ENCODE measurements around the gene NOP10.

Gene NOP10

DNA sequence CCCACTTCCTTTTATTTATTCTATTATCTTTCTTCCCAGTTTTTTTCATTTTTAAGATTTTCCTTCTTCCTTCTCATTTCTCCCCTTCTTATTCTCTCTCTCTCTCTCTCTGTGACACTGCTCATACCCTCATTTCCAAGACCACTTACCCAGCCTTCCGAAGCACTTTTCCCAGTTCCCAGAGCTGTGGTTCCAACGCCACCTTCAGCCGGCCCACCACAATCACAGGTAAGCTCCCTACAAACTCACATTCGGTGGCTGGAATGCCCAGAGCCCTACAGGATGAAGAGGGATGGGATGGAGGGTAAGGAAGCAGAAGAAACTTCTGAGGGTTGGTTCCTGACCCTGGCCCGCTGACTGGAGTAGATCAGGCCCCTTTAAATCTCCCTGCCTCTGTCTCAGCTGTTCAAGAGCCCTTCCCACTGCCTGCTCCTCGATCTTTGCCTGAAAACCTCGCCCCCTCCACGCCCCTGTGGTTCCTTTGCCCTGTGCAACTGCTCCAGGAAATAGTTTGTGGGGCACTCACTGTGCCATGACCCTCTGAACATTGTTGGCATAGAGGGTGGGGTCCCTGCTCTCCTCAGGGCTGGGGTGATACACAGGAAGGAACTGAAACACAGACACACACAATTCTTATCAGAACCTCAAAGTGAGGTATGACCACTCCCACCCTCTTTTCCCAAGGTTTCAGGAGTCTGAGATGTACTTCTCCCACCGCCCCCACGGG is 19.3 kb upstream of the NOP10 start:
- TF ChIP-seq, protein P1, sequence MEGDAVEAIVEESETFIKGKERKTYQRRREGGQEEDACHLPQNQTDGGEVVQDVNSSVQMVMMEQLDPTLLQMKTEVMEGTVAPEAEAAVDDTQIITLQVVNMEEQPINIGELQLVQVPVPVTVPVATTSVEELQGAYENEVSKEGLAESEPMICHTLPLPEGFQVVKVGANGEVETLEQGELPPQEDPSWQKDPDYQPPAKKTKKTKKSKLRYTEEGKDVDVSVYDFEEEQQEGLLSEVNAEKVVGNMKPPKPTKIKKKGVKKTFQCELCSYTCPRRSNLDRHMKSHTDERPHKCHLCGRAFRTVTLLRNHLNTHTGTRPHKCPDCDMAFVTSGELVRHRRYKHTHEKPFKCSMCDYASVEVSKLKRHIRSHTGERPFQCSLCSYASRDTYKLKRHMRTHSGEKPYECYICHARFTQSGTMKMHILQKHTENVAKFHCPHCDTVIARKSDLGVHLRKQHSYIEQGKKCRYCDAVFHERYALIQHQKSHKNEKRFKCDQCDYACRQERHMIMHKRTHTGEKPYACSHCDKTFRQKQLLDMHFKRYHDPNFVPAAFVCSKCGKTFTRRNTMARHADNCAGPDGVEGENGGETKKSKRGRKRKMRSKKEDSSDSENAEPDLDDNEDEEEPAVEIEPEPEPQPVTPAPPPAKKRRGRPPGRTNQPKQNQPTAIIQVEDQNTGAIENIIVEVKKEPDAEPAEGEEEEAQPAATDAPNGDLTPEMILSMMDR (IDR thresholded peaks at IDR 0.05): no peak
- no peak overlapping the region for H3K4me3 ChIP-seq
- no peak overlapping the region for H3K27ac ChIP-seq
- DNase-seq (ENCODE audit: low spot score): no peak

DNA sequence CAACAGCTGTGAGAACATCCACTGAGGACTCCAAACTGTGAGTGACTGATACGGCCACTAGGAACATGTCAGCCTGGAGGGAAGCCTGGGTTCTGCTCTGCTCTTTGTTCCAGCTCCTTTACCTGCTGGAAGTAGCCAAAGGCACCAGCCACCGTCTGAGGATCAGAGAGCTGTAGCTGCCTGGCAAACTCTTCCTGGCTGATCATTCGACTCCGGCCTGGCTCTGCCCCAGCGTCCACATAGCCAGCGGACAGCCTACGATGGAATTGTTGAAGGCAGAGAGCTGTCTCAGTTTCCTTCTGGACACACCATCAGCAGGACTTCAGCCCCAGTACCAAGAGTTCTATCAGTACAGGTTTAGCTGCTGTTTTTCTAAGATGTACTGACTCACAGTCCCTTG is 18.3 kb upstream of the NOP10 start:
- Histone ChIP-seq H3K27ac (no peak overlapping the region), H3K4me3 (no peak overlapping the region)
- TF ChIP-seq, protein P1 (IDR thresholded peaks at IDR 0.05): no peak
- DNase-seq (ENCODE audit: low spot score): no peak

DNA sequence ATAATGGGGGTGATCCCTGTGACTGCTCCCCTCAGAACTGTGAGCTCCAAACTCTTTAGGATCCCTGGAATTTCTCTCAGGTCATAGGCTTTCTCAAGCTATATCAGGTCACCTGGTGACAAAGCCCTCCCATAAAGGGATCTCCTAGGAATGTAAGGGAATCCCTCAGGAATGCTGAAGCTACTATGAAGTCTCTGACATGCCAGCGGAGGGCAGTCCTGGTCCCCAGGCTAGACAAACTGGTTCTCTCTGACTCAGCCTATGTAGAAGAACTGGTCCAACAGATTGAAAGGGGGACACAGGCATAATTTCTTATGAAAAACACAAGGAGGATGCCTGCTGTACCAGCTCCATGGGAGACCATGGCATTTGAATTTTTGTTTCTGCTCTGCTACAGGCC is 17.4 kb upstream of the NOP10 start:
- Histone ChIP-seq H3K27ac (no peak overlapping the region), H3K4me3 (no peak overlapping the region)
- DNase-seq (ENCODE audit: low spot score): no peak
- TF ChIP-seq, protein P1 (IDR thresholded peaks at IDR 0.05): no peak

DNA sequence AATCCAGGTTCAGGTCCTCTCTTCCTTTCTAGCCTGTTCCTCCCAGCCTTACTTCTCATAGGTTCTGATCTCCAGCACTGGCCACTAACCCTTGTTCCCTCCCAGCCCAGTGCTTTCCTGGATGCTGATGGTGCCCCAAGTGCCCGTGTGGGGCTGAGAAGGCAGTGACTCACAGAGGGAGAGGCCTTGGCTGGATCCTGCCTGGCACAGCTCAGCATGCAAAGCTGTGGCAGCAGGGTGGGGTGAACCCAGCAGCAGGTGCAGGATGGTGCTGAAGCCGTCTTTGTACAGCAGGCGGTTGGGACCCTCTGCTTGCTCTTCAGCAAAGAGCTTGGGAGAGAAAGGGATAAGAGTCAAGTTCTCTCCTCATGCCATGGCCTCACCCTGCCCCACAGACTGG is 16.5 kb upstream of the NOP10 start:
- no peak overlapping the region for H3K27ac ChIP-seq
- TF ChIP-seq, protein P1 (IDR thresholded peaks at IDR 0.05): no peak
- no peak overlapping the region for H3K4me3 ChIP-seq
- no peak for DNase-seq (ENCODE audit: low spot score)

DNA sequence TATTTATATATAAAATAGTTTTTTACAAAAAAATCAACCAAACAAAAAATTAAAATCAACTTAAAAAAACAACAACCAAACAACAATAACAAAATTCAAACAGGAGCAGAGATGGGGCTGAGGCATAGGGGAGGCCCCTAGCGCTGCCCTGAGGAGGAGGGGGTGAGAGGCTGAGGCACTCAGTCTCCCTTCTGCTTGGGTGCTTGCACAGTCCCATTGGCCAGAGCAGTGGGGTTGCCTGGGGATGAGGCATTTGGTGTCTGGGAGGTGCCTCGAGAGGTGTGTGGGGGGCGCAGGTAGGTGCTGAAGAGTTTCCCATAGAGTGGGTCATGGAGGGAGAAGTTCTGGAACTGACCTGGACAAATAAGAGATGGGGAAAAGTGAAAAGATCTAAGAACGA is 16.0 kb upstream of the NOP10 start:
- TF ChIP-seq, protein P1 (IDR thresholded peaks at IDR 0.05): no peak
- H3K27ac ChIP-seq: no peak overlapping the region
- H3K4me3 ChIP-seq: no peak overlapping the region
- DNase-seq (ENCODE audit: low spot score): no peak

DNA sequence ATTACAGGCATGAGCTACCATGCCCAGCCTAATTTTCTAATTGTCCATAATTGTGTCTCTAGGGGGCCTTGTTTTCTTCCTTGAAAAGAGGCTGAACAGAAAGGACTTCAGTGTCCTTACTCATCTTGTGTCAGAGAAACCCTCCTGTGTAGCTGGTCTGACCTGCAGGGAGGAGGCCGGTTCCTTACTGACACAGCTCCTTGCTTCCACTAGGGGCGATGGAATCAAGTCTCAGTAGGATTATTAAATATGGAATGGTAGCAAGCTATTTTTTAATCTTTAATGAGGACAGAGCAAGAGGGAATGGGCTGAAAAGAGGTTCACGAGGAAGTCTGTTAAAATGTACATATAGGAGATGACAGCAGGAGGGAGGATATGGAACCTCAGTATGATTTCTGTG is 15.4 kb upstream of the NOP10 start:
- no peak overlapping the region for H3K4me3 ChIP-seq
- TF ChIP-seq, protein P1 (IDR thresholded peaks at IDR 0.05): no peak
- no peak for DNase-seq (ENCODE audit: low spot score)
- H3K27ac ChIP-seq: no peak overlapping the region

DNA sequence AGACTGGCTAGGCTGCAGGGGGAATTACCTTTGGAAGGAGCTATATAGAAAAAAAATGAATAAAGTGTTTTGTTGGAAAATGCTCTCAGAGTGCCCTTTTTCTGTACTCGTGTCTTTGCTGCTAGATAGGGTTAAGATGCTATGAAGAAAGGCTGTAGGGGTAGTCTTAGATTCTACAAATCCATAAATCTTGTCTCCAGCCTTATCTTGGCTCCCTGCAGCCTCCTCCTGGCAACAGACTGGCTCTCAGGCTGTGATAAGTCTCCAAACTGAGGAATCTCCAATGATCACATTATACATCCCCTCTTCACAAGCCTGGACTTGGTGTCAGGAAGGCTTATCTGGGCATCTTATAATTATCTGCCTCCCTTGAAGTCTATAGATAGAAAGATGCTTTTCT is 14.7 kb upstream of the NOP10 start:
- no peak overlapping the region for H3K27ac ChIP-seq
- H3K4me3 ChIP-seq: no peak overlapping the region
- DNase-seq (ENCODE audit: low spot score): no peak
- TF ChIP-seq, protein P1 (IDR thresholded peaks at IDR 0.05): no peak

All from coronary artery (tissue), 2 donors.